CD4-positive, alpha-beta T cell treated with Interleukin-10 for 1 hour (primary cell): Measurements from ENCODE around the gene MRPS25.
"Not testable (repeated sequence)": the region's sequence is repeated elsewhere in the genome, so short reads cannot be mapped to it uniquely, and the experiment has no call there.

Experiments used
- DNase-seq: peaks from one replicate; pipeline ENCODE4 v3.0.0-alpha.2; 2020

The MRPS25 gene

GRCh38 chr3:15042936-15043335 is 22.2 kb downstream of the MRPS25 start:
- no peak for DNase-seq

GRCh38 chr3:15041950-15042349 is 23.2 kb downstream of the MRPS25 start:
- DNase-seq: no peak

GRCh38 chr3:15040844-15041243 is 24.3 kb downstream of the MRPS25 start:
- no peak for DNase-seq

- DNase-seq: no peak
Observed at GRCh38 chr3:15038306-15038705, 26.8 kb downstream of the MRPS25 start.

- DNase-seq: no peak
Observed at GRCh38 chr3:15033103-15033502, 32.0 kb downstream of the MRPS25 start.

GRCh38 chr3:15032650-15033049 is 32.5 kb downstream of the MRPS25 start:
- DNase-seq: no peak

- DNase-seq: no peak
Observed at GRCh38 chr3:15029625-15030024, 35.5 kb downstream of the MRPS25 start.

- no peak for DNase-seq
Observed at GRCh38 chr3:15023719-15024118, 41.4 kb downstream of the MRPS25 start.

- DNase-seq: no peak
Observed at GRCh38 chr3:15023249-15023648, 41.9 kb downstream of the MRPS25 start.

GRCh38 chr3:15017191-15017590 is 47.9 kb downstream of the MRPS25 start:
- no peak for DNase-seq

GRCh38 chr3:15015456-15015855 is 49.7 kb downstream of the MRPS25 start:
- no peak for DNase-seq

- no peak for DNase-seq
Observed at GRCh38 chr3:15014606-15015328, 50.3 kb downstream of the MRPS25 start.

- DNase-seq: no peak
Observed at GRCh38 chr3:15011174-15011573, 53.9 kb downstream of the MRPS25 start.

- DNase-seq: no peak
Observed at GRCh38 chr3:15010664-15011063, 54.5 kb downstream of the MRPS25 start.

GRCh38 chr3:15009167-15009566 is 55.9 kb downstream of the MRPS25 start:
- no peak for DNase-seq

- no peak for DNase-seq
Observed at GRCh38 chr3:15007681-15008141, 57.4 kb downstream of the MRPS25 start.

- DNase-seq: not testable (repeated sequence)
Observed at GRCh38 chr3:14999182-14999581, 65.9 kb downstream of the MRPS25 start.
